ENCODE results near the gene ASCC2. TPM values are rescaled to one million over a fixed set of nuclear protein-coding genes. Genes with fewer than 3 reads are reported as not detected.
"Not testable (repeated sequence)": the region's sequence is repeated elsewhere in the genome, so short reads cannot be mapped to it uniquely, and the experiment has no call there.

Gene ASCC2
- 36.2 and 37.8 TPM in 2 replicates for total RNA-seq (2014; rRNA removed; shearing (Covaris generic); ENCODE audit: low replicate concordance)

DNA sequence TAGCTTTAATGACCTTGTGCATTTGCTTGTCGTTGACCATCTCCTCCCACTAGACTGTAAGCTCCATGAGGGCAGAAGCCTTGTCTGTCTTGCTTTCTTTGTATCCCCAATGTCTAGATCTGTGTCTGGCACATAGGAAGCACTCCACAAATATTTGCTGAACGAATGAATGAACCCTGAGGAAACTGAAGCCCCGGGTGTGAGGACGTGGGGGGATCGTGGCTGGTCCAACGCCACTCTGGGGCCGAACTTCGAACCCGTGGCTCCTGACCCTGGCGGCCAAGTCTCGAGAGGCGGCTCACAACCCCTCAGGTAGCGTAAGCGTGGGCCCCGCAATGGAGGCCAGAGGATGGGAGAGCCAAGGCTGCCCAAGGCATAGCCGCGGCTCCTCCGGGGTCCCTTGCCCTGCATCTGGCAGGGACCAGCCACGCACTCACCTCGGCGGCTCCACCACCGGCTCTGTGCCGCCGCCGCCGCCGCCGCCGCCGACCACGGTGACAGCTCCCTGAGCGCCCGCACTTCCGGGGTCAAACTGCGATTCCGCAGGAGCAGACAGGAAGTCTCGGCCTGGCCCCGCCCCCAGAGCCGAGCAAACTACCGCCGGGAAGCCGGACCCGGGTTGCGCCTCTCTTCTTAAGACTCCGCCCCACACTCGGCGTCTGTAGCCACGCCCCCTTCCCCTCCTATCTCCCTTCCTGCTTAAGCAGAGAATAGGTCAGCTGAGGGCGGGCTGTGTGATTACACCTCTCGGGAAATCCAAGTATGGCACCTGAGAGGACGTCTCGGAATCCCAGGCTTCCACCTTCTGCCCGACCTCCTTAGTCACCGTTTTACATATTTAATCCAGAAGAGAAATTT is at the start of gene ASCC2:
Gene ASCC2 (minus strand): TSS at position 534 of the 858 bp plus-strand sequence. CDS start 5,949 bp downstream, outside the sequence.
- Histone ChIP-seq H3K9me3 (no peaks in the 10 kb centered on the region), H3K4me3 (peak within 1 kb of the TSS; percentile 79), H3K27me3 (no peaks in the 10 kb centered on the region), H3K36me3 (peaks cover 11% of the 10 kb centered on the region; the same call in 1 of the 2 replicates)
- DNase-seq = peak; percentile 98

DNA sequence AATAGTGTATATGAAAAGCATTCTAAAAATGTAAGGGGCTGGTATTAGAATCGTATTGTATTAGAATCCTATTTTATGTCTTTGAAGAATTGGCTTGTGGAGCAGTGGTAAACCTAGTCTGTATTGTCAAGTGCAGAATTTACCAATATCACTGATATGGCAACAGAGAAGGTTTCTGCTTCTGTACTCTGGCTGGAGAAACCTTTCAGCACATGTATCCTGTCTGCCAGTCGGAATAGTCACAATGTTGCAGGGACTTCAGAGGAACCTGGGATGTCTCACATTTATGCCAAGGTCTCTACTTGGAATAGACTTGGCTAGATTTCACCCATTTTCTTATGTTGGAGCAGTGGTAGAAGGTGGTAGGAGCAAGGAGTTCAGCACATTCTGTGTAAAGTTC is 49.3 kb upstream of the ASCC2 start:
- Histone ChIP-seq H3K9me3 (no peaks in the 10 kb centered on the region), H3K36me3 (no peaks in the 10 kb centered on the region; the same call in 1 of the 2 replicates)

GRCh38 chr22:29886596-29886995 is 48.5 kb upstream of the ASCC2 start:
- no peaks in the 10 kb centered on the region for H3K27me3 ChIP-seq
- H3K4me3 ChIP-seq = no peak overlapping the region
- no peak for DNase-seq
- H3K9me3 ChIP-seq = no peaks in the 10 kb centered on the region
- no peaks in the 10 kb centered on the region; the same call in 1 of the 2 replicates for H3K36me3 ChIP-seq

More for the DNA sequence above, 49.3 kb upstream of the ASCC2 start:
- Histone ChIP-seq H3K27me3 (no peaks in the 10 kb centered on the region), H3K4me3 (no peak overlapping the region)
- DNase-seq = no peak

GRCh38 chr22:29885610-29886009 is 47.5 kb upstream of the ASCC2 start:
- no peak for DNase-seq
- H3K27me3 ChIP-seq = no peaks in the 10 kb centered on the region

GRCh38 chr22:29883775-29884097 is 45.7 kb upstream of the ASCC2 start:
- H3K27me3 ChIP-seq = no peaks in the 10 kb centered on the region
- DNase-seq = no peak
- no peaks in the 10 kb centered on the region for H3K9me3 ChIP-seq

More at GRCh38 chr22:29885610-29886009, 47.5 kb upstream of the ASCC2 start:
- H3K4me3 ChIP-seq = no peak overlapping the region
- no peaks in the 10 kb centered on the region for H3K9me3 ChIP-seq
- no peaks in the 10 kb centered on the region; the same call in 1 of the 2 replicates for H3K36me3 ChIP-seq

DNA sequence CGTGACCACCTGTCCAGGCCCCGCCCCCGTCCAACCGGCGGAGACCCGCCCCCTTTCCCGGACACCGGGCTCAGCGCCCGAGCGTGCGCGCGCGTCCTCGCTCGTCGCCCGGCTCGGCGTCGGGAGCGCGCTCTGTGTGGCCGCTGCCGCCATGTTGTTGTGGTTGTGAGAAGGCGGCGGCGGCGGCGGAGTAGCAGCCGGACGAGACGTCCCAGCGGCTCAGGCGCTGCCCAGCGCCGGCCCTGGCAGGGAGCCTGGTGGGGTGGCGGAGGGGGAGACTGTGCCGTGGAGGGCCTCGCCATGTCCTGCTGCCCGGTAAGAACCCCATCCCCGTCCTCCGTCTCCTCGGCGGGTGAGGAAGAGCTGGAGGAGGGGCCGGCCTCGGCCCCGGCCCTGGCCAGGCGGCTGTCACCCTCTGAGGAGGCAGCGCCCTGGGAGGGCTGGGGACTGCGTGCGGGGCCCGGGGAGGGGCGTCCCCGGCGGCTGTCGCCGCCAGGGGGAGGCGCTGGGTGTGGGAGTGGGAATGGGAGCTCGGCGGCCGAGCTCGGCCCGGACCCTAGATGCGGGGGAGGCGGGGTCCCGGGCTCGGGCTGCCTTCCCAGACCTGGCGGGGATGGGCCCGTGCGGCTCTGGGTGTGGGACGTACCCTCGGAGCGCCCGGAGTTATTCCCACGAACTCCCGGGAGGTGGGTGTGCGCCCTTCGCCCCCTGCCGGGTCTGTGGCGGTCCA is 45.1 kb upstream of the ASCC2 start, which contains the start of gene MTMR3:
Gene MTMR3 (plus strand): TSS at position 130 of the 730 bp plus-strand sequence. CDS start 87,886 bp downstream, outside the sequence.
- Histone ChIP-seq H3K27me3 (no peaks in the 10 kb centered on the region), H3K36me3 (no peaks in the 10 kb centered on the region; the same call in 1 of the 2 replicates), H3K9me3 (no peaks in the 10 kb centered on the region), H3K4me3 (peak within 1 kb of the TSS; percentile 93)
- peak; percentile 83 for DNase-seq

More at GRCh38 chr22:29883775-29884097, 45.7 kb upstream of the ASCC2 start:
- H3K36me3 ChIP-seq = no peaks in the 10 kb centered on the region; the same call in 1 of the 2 replicates
- H3K4me3 ChIP-seq = peak overlapping the region; percentile 93

- Histone ChIP-seq H3K4me3 (peak overlapping the region; percentile 93), H3K9me3 (no peaks in the 10 kb centered on the region)
- no peak for DNase-seq
Measured at GRCh38 chr22:29882716-29883044, 44.6 kb upstream of the ASCC2 start.

GRCh38 chr22:29879753-29880152 is 41.7 kb upstream of the ASCC2 start:
- no peaks in the 10 kb centered on the region for H3K9me3 ChIP-seq
- DNase-seq = peak; percentile 15

More at GRCh38 chr22:29882716-29883044, 44.6 kb upstream of the ASCC2 start:
- H3K27me3 ChIP-seq = no peaks in the 10 kb centered on the region
- no peaks in the 10 kb centered on the region; the same call in 1 of the 2 replicates for H3K36me3 ChIP-seq

GRCh38 chr22:29877620-29878019 is 39.5 kb upstream of the ASCC2 start:
- Histone ChIP-seq H3K4me3 (no peak overlapping the region), H3K9me3 (no peaks in the 10 kb centered on the region), H3K27me3 (no peaks in the 10 kb centered on the region), H3K36me3 (no peaks in the 10 kb centered on the region)
- no peak for DNase-seq

More at GRCh38 chr22:29879753-29880152, 41.7 kb upstream of the ASCC2 start:
- H3K36me3 ChIP-seq = no peaks in the 10 kb centered on the region
- no peak overlapping the region for H3K4me3 ChIP-seq
- H3K27me3 ChIP-seq = no peaks in the 10 kb centered on the region

- no peak for DNase-seq
- Histone ChIP-seq H3K9me3 (no peaks in the 10 kb centered on the region), H3K4me3 (no peak overlapping the region), H3K36me3 (no peaks in the 10 kb centered on the region), H3K27me3 (no peaks in the 10 kb centered on the region)
Measured at GRCh38 chr22:29873943-29874342, 35.9 kb upstream of the ASCC2 start.

DNA sequence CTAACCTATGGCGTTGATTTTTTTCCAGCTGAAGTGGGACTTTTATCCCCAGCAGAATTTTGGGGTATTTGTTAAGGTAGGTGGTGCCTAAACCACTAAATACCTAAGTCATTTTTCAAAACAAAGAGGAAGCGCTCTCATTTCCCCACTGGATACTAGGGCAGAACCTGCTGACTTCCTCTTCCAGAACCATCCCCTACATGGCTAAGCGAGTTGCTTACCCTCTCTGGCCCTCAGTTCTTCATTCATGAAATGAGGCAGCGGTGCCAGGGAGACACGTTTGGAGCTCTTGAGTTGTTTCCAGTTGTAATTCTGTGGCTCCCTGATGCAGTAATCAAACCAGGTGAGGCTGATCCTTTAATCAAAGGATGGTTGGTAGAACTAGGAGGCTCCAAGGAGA is 34.9 kb upstream of the ASCC2 start:
- H3K27me3 ChIP-seq = no peaks in the 10 kb centered on the region
- DNase-seq = no peak
- H3K9me3 ChIP-seq = no peaks in the 10 kb centered on the region
- H3K4me3 ChIP-seq = no peak overlapping the region
- no peaks in the 10 kb centered on the region for H3K36me3 ChIP-seq

GRCh38 chr22:29872144-29872893 is 34.2 kb upstream of the ASCC2 start:
- Histone ChIP-seq H3K4me3 (no peak overlapping the region), H3K27me3 (no peaks in the 10 kb centered on the region), H3K36me3 (no peaks in the 10 kb centered on the region), H3K9me3 (no peaks in the 10 kb centered on the region)
- no peak for DNase-seq

- no peak for DNase-seq
- no peaks in the 10 kb centered on the region for H3K36me3 ChIP-seq
- H3K9me3 ChIP-seq = no peaks in the 10 kb centered on the region
- H3K27me3 ChIP-seq = no peaks in the 10 kb centered on the region
- H3K4me3 ChIP-seq = no peak overlapping the region
Measured at GRCh38 chr22:29871684-29872083, 33.6 kb upstream of the ASCC2 start.

- no peak for DNase-seq
- Histone ChIP-seq H3K27me3 (no peaks in the 10 kb centered on the region), H3K36me3 (no peaks in the 10 kb centered on the region), H3K9me3 (no peaks in the 10 kb centered on the region), H3K4me3 (no peak overlapping the region)
Measured at GRCh38 chr22:29870574-29870973, 32.5 kb upstream of the ASCC2 start.

GRCh38 chr22:29867851-29868250 is 29.8 kb upstream of the ASCC2 start:
- Histone ChIP-seq H3K4me3 (no peak overlapping the region), H3K9me3 (no peaks in the 10 kb centered on the region), H3K36me3 (no peaks in the 10 kb centered on the region), H3K27me3 (no peaks in the 10 kb centered on the region)
- DNase-seq = no peak

DNA sequence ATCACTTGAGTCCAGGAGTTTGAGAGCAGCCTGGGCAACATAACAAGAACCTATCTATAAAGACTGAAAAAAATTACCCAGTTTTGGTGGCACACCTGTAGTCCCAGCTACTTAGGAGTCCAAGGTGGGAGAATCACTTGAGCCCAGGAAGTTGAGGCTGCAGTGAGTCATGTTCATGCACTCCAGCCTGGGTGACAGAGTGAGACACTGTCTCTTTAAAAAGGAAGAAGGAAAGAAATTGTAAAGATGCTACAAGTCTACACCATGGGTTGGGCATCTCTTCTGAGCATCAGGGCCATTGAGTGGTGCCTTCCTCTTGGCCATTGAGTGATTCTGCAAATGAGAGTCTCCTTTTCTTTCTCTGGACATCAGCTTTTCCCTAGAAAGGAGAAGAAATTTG is 29.2 kb upstream of the ASCC2 start:
- no peak overlapping the region for H3K4me3 ChIP-seq
- DNase-seq = no peak
- H3K9me3 ChIP-seq = no peaks in the 10 kb centered on the region
- H3K36me3 ChIP-seq = no peaks in the 10 kb centered on the region
- H3K27me3 ChIP-seq = no peaks in the 10 kb centered on the region

GRCh38 chr22:29865572-29865971 is 27.5 kb upstream of the ASCC2 start:
- not testable (repeated sequence) for DNase-seq

More at GRCh38 chr22:29865572-29865971, 27.5 kb upstream of the ASCC2 start:
- not testable (repeated sequence) for H3K27me3 ChIP-seq, H3K36me3 ChIP-seq, H3K9me3 ChIP-seq, H3K4me3 ChIP-seq
